Femur (tissue), 1 donor: Measurements from ENCODE around the gene UBAP1L.
"Not testable (repeated sequence)": the region's sequence is repeated elsewhere in the genome, so short reads cannot be mapped to it uniquely, and the experiment has no call there.

Experiments
- DNase-seq: peaks from one replicate; pipeline ENCODE4 v3.0.0-alpha.2; 2017

Gene UBAP1L

GRCh38 chr15:65062061-65062460 is 52.9 kb downstream of the UBAP1L start:
- no peak for DNase-seq

DNA sequence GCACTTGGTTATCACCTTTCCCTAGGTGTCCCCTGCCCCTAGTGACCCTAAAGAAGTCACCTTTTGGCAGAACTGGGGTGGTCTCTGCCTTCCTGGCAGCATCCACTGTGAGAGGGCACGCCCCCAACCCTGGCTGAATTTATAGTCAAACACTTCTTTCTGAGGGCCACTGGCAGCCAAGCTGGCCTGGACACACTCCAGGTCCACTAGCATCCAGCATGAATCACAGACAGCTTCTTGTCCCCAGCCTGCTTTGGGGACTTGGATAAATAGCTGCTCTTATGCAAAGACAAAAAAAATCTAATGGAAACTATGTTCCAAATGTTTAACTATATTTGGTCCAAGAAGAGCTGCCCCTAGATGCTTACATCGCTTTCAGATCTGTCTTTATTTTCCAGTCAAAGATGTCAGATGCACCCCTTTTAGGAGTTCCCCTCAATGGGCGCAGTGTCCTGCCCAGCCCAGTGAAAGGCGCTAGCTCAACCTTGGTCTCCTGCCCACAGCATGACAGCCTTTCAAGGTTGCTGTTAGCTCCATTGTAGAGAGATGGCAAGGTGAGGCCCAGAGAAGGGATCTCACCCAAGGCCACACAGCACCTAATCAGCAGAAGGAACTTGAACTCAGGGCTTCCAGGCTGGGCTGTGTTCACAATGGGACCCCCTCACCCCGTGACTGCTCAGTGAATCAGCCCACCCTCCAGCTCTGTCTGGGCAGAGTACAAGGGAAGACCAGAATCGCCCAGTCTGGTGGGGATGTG is 54.2 kb downstream of the UBAP1L start:
- peak; percentile 53 for DNase-seq

- DNase-seq, result no peak
These were observed 54.9 kb downstream of the UBAP1L start for GRCh38 chr15:65059931-65060596.

- no peak for DNase-seq
These were observed 55.6 kb downstream of the UBAP1L start for GRCh38 chr15:65059369-65059750.

GRCh38 chr15:65058394-65059368 is 56.3 kb downstream of the UBAP1L start:
- no peak for DNase-seq

DNA sequence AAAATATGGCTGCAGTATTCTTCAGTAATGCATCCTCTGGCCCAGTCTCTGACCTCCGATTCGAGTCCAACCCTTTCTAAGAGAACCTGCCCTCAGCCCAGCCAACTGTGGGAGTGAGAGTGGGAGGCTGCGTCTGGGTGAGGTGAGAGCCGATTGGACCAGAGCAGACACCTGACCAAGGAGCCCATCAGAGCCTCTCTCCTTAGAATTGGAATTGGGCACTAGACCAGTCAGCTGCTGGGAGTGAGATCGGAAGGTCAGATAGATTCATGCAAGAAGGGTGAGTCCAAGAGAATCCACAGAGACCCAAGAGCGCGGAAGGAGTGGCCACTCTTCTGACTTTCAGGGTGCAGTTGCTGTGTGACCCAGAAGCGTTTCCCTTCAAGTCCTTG is 57.5 kb downstream of the UBAP1L start:
- no peak for DNase-seq

DNA sequence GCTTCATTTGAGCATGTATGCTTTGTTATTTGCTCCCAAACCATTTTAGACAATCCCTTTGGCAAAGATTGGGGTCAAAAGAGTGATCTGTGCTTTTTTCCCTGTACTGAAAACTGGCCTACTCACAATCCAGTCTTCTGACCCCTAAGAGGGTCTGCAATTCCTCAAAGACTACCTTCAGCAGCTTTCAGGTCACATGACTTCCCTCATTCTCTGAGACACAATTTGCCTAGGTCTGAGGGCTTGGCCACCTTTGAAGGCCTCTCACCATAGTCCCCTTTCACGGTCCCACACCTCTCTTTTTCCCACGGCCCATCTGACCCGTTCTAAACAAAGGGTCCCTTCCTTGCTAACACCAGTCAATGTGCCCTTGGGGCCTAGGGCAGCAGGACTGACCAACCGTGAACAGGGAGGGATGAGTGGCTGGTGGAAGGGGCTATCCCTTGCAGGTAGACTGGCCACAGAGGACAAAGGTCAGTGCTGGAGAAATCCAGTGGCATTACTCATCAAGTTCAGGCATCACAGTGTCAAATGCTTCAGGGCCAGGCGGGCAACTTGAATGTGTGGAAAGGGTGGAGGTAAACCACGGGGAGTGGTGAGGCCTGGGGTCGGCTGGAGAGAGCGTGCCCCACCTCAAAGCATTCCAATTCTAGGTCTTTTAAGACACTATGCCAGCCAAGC is 58.0 kb downstream of the UBAP1L start:
- no peak for DNase-seq

GRCh38 chr15:65056106-65056505 is 58.9 kb downstream of the UBAP1L start:
- DNase-seq, result no peak

DNA sequence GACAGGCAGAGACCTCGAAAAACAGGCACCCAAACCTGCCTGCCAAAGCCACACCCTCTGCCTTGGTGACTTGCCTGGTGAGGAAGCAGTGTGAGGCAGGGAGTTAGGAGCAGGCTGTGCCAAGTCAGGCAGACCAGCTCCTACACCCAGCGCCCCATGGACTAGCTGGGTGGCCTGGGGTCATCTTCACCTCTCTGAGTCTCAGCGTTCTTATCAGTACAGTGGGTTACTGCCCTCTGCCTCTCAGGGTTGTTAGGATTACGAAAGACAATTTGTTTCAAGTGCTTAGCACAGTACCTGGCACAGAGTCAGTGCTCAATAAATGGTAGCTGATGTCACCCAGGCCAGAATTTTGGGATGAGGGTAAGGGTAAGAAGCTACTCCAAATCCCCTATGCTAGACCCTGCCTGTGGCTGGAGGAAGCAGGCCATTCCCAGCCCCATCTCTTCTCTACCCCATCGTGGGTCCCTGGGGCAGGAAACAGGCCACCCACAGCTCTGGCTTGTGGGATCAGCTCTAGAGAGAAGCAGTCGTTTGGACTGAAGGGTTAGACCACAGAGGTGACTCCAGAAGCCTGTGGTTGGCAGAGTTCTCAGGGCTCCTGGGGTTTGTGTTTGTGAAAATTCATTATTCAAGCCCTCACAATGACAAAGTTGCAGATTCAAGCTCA is 59.7 kb downstream of the UBAP1L start:
- DNase-seq, result no peak

- peak; percentile 87 for DNase-seq
These were observed 60.4 kb downstream of the UBAP1L start for GRCh38 chr15:65054333-65055200.

GRCh38 chr15:65052956-65053355 is 62.0 kb downstream of the UBAP1L start:
- no peak for DNase-seq

DNA sequence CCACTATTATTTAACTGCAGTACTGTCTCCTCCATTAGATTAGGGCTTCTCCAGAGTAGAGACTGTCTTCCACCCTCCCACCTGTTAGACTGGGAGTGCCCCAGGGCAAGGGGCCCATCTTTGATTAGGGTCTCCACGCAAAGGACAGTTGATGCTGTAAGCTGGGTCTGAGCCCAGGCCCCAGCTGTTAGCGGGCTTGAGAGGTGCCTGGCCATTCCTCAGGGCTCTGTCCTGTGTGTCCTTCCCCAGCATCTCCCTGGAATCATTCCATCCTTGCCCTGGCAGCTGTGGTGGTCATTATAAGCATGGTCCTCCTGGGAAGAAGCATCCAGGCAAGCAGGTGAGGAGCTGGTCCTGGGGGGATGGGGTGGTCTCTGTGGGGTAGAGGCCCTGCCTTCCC is 63.7 kb downstream of the UBAP1L start:
- no peak for DNase-seq

DNA sequence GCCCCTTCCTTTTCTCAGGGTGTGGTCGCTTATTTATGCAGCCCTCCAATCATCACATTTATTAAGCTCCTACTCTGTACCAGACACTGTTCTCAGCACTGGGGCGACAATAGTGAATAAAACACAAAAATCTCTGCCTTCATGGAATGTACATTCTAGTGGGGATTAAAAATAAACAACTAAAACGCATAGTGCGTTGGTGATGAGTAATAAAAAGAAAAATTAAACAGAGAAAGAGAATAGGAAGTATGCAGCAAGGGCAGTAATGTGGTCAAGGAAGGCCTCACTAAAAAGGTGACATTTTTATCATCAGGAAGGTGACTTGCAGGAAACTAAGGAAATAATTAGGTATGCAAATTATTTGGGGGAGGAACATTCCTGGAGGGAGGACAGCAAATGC is 64.7 kb downstream of the UBAP1L start:
- DNase-seq, result no peak

DNA sequence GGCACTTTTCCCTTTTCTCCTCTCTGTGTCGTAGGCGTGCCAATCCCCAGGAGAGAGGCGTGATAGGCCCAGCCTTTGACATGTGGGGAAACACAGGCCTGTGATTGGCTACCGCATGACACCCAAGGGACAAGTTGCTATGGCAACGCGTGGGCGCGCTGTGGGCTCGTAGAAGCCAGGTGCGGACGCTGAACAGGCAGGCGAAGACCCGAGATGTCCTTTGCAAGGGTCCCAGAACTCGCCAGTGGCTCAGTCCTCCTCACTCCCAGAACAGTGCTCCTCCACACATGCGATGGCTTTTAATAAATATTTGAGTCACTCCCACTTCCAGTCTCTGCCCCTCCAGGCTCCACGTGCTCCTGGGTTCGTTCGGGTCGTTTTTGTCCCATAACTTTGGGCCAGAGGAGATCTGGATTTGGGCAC is 65.6 kb downstream of the UBAP1L start:
- DNase-seq, result peak; percentile 91

DNA sequence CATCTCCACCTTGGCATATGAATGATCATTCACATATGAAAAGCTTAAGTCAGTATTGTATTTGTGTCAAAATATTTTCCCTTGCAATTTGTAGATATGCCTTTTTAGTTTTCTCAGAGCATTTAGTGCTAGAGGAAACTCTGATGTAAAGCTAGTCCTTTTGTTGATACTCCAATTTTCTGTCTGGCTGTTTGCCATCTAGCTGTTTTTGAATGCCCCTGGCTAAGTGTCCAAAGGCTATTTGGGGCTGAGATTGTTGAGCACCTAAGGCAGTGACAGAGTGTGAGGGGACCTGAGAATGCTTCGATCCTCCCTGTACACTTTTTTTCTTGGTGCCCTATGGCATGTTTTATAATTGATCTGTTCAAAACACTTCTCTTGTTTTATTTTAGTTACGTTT is 66.8 kb downstream of the UBAP1L start:
- no peak for DNase-seq

DNA sequence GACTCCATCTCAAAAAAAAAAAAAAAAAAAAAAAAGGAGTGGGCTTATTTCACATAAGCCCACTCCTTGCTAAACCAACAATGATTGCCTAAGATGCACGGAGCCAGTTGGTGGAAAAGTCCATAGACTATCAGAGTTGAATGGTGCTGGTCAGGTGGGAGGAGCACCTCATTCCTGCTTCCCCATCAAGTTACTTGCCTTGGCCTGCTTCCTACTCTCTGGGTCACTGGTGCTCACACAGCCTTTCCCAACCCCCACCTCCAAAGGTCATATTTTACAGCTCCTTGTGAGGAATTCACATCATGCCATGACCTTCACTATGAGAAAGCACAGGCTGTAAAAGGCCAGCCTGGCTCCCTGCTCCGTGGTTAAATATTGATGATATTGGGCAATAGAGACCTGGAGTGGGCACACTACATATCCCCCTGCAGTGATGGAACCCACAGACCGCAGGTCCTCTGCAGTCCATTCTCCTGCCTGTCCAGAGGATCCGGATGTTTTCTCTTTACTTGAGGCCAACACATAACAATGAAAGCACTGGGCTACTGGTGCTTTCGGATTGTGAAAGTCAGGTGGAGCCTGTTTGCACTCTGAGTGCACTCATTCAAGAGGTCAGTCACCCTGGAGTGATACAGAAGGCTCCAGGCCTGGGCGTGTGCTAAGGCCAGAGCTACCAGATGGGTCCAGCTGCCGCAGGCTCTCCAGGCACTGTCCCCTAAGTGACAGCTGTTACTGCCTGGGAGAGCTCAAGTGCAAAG is 70.1 kb downstream of the UBAP1L start, which contains the start of gene SLC51B:
SLC51B (plus strand) TSS at position 664 of the 758 bp plus-strand sequence. CDS start 4,618 bp downstream, outside the sequence.
- no peak for DNase-seq

DNA sequence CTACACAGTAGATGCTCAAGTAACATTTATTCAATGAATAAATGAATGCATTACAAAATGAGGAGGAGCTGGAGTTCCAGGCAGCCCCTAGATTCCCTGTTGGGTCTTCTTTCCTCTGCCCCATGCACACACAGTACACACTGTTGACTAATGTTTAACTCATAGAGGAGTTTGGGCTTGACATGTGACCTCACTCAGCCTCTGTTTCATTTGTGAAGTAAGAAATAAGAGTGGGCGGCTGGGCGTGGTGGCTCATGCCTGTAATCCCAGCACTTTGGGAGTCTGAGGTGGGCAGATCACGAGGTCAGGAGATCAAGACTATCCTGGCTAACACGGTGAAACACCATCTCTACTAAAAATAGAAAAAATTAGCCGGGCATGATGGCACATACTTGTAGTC is 70.8 kb downstream of the UBAP1L start:
- DNase-seq, result not testable (repeated sequence)

DNA sequence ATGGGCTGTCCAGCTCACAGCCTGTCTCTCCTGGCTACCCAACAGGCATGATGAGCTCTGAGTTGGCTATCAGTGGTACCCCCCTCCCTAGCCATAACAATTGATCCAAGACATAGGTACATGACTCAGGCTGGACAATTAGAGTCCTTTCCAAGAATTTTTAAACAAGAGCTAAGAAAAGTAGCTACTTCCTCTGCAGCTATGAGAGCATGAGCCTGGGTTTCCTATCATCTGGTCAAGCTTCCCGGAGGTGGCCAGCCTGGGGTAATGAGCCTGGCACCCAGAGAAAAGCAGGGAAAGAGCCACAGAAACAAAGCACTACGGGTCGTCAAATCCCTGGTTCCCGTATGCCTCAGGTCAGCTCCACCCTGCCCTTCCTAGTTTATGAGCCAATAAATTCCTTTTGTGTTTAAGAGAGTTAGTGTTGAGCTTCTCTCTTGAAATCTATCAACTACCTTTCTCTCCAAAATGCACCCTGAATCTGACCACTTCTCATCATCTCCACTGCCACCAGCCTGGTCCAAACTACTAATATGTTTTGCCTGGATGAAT is 72.1 kb downstream of the UBAP1L start:
- no peak for DNase-seq
